ENCODE results near the gene EPB41L2. TPM values are rescaled to one million over a fixed set of nuclear protein-coding genes. Genes with fewer than 3 reads are reported as not detected.

EPB41L2 gene
- total RNA-seq, 1 experiment from 2014 or later = 17.5 TPM

DNA sequence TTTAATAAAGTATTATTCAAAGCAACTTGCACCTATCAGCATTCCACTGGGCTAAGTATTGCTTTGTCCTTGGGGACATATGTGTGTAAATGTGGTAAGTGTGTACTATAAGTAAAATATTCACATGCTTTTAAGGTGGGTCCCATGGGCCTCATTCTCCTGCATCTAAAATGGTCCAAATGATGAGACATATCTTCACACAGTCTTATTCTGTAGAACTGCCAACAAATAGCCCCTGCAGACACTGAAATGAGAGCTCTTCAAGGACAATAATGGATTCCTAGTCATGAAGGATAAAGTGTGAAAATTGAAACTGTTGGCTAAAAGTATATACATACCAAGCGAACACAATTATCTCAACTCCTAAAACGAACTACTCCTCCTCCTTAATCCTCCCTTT lies 154.1 kb downstream of the EPB41L2 start:
- no peak for DNase-seq (ENCODE audit: low spot score)

DNA sequence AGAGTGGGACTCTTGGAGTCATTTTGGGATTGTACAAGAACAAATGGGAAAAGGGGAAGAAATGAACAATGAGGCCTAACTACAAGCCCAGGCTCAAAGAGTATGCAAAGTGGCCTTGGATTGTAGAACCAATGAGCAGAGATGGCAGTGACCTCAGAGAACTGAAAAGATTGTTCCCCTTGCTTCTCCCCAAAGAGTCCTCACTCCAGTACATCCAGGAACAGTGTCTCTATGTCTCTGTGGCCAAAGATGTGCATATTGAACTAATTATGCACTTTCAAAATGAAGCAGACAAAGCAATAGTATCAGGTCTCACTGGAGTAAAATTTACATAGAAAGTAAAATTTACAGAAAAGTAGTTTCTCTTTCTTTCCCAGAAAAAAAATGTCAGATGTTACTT lies 154.9 kb downstream of the EPB41L2 start:
- DNase-seq (ENCODE audit: low spot score) = no peak

DNA sequence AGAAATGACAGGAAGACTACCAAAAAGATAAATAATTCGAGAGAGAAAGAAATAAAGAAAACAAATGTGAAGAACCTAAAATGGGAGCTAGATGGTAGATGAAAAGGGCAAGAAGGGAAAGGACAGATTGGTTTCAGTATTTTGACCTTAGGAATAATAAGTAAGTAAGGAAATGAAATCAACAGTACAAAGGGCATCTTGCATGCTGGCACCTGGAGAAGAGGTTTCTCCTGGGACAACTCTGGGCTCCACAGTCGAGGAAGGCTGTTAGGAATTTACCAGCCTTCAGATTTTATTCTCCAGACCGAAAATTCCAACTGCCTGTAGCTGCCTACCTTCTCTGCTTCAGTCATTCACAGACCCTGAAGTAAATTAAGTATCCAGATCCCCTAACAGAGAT lies 155.4 kb downstream of the EPB41L2 start:
- no peak for DNase-seq (ENCODE audit: low spot score)

DNA sequence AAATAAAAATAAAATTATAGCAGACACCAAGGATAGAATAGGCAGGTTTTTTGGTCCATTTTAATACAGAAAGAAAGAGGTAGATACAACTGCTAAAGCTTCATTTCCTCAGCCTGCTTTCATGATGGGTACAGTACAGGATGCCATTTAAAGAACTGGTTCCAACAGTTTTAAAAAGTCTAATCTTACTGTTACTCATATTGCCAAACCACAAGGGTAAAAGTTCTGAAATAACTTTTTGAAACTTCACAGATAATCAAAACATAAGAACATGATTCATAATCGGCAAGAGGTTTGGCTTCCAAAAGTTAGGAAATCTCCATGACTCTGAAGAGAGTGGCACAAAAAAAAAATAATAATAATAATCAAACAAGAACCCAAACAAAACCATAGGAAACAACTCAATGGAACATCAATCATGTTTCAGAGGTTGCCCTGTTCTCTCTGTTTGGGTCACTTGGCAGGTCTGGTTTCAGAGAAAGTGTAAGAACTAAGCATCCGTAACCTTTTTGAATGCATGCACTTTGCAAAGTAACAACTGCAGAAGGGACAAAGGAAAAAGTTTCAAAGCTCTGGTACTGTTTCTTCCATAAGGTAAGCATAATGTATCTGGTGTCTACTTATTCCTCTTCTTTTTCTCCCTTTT lies 156.2 kb downstream of the EPB41L2 start:
- DNase-seq (ENCODE audit: low spot score) = no peak

DNA sequence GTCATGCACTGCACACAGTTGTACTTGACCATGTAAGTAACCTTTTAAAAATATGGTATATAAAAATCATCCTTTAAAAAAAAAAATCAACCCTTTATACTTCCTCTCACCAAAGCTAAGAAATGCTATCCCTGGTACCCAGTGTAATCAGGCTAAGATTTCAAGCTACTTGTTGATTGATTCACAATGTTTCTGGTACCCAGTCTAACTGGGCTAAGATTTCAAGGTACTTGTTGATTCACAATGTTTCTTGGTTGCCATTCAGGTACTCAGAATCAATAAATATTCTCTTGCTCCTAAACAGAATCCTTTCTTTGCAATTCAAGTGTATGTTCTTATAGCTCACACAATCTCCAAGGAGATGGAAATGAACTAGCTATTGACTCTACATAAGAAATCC lies 159.4 kb downstream of the EPB41L2 start:
- DNase-seq (ENCODE audit: low spot score) = no peak

DNA sequence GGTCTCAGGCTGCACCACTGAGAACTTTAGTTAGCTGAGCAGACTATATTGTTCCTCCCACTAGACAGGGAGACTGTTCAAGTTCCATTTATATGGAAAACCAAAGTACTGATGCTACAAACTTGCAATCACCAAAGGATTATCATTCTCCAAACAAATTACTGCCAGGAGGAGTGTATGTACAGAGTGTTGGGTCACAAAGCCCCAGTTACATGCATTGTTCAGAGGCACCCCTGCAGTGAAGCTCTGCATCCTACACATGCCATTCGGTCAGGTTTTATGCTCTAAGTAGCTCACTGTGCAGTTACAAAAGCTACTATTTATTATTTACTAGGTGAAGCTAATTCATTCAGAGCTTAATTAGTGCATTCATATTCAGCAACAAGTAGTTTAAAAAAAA lies 160.0 kb downstream of the EPB41L2 start:
- no peak for DNase-seq (ENCODE audit: low spot score)

DNA sequence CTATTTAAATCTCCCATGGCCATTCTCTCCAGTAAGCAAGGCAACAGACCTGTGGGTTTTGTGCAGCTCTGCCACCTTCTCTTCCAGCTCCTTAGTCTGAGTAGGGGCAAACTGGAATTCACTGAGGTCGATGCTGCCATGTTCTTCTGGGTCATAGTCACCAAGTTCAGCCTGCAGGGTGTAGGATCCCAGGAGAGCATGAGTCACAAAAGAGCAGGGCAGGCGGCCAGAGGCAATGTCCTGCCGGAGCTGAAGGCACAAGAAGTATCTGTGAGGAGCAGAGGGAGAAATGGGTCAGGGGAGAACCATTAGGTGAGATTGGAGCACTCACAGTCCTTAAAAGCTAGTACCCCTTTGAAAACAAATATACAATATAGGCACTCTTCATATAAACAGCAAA lies 162.1 kb downstream of the EPB41L2 start:
- DNase-seq (ENCODE audit: low spot score) = peak; percentile 62

DNA sequence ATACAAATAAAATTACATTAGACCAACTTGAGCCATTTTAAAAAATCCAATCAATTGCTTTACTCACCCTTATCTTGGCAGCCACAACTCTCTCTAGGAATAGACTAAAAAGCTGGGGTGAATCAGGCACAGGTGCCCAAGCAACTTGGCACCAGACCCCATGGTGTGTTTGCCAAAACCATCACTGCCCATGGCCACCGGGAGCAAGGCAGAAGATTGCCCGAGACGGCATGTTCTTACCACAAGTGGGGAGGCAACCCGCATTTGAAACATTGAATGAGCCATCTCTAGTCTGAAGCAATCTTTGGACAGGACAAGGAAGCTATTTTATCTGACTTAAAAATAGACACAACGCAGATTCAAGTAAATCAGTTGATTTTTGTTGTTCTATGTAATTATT lies 166.8 kb downstream of the EPB41L2 start:
- no peak for DNase-seq (ENCODE audit: low spot score)

DNA sequence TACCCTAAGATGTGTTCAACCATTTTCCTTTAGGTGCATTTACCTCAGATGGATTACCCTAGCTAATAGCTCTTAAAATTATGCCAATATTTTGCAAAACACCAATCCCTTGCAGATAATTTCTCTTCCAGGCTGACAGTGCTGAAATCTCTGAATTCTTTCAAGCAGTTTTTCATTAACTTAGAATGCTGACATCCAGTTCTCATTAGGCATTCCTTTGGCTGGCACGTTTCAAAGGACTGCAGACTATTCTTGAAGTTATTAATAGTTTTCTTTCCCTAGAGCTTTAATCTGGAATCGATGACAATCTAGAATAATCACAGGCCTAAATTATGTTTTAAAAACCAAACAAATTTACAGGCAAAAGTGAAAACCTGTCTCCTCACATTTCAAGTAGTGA lies 167.5 kb downstream of the EPB41L2 start:
- no peak for DNase-seq (ENCODE audit: low spot score)

DNA sequence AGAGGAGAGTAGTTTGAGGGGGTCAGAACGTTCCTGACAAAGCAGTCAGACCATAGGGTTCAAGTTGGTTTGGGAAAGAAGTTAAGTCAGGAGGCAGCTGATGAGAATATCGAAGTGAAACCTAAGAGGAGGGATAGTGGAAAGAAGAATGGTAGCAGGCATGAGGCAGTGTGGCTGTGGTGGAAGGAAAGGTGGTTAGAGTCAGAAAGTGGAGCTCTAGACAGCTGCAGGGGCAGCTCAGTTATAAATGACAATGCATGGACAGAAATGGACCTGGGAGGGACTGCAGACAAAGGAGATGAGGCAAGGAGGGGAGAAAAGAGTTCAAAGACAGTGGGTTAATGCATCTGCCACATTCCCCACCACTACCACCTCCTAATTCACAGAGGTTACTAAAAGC lies 169.3 kb downstream of the EPB41L2 start:
- no peak for DNase-seq (ENCODE audit: low spot score)

DNA sequence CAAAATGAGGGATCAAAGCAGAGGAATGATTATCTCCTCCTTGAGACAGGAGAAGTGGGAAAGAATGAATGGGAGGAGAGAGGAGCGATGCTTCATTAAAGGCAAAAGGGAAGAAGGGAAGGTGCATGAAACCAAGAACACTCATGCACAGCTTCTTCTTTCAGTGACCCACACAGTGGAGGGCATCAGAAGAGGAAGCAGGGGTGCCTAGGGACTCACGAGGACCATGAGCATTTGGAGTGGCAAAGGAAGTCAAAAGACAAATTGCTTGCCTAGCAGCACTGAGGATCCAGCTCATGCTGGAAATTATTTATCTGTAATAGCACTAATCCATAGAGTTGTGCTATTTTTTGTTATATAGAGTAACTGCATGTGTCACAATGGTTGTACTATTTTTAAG lies 169.8 kb downstream of the EPB41L2 start:
- no peak for DNase-seq (ENCODE audit: low spot score)

DNA sequence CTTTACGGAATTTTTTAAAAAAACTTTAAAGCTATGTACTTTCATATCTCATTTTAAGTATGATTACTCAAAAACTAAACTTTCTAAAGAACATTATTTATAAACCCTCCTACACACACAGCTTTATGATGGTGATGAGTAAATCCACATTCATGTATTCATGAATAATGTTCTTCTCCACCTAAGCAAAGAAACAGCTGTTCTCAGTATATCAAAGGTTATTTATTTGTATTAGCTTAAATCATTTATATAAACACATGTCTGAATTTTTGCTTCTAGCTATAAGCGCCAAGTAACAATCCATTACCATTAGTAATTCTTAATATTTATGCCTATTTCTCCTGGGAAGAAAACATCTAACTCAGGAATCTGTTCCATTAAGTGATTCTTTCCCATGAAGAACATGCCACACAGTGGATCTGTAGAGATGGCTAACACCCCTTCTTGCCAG lies 172.5 kb downstream of the EPB41L2 start:
- no peak for DNase-seq (ENCODE audit: low spot score)

DNA sequence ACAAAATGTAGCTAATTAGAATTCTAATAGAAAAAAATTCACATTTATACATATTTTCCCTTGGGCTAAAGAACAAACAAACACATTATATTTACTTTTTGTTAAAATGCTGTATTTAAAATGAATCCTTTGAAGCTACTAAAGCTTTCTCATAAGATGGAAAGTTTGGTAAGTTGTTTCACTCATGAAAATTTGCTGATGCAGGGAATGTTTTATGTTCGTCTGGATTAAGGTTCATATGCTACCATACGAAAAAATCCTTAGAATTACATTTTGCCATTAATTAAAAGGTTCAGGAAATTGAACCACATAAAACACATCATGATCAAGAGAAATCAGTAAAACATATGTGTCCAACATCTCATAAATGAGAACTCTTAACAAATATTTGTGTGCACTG lies 173.6 kb downstream of the EPB41L2 start:
- no peak for DNase-seq (ENCODE audit: low spot score)

DNA sequence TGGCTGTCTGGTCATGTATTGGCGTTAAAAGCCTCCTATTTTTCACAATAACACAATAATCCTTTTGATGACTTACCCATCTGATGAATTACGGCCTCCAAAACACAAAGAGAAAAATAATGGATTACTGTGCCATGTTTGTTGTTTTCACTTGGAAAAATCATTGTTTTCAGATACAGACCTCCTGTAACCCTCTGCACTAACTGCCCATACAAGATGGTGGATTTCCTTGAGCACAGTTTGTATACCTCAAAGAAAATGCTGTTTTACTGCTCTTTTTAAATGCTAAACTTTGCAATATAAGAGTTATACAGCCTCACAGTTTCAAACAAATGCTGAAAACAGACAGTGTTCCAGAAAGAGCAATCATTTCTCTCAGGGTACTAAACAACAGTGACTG lies 174.8 kb downstream of the EPB41L2 start:
- DNase-seq (ENCODE audit: low spot score) = no peak

DNA sequence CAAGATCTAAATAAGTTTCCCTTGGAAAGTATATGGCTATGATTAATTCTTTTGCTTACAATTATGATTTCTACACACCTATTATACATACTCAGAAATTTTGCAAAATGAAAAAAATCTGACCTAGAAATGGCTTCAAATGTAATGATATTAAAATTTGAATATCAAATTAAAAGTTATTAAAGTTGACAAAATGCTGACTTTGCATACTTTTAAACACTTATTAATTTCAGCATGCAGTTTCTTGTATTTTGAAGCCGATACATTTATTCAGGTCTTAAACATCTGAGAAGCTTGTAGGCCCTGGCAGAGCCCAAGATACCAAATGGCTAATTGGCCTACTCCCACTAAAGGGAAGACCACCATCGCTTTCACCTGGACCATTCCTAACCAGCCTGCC lies 176.1 kb downstream of the EPB41L2 start:
- no peak for DNase-seq (ENCODE audit: low spot score)

DNA sequence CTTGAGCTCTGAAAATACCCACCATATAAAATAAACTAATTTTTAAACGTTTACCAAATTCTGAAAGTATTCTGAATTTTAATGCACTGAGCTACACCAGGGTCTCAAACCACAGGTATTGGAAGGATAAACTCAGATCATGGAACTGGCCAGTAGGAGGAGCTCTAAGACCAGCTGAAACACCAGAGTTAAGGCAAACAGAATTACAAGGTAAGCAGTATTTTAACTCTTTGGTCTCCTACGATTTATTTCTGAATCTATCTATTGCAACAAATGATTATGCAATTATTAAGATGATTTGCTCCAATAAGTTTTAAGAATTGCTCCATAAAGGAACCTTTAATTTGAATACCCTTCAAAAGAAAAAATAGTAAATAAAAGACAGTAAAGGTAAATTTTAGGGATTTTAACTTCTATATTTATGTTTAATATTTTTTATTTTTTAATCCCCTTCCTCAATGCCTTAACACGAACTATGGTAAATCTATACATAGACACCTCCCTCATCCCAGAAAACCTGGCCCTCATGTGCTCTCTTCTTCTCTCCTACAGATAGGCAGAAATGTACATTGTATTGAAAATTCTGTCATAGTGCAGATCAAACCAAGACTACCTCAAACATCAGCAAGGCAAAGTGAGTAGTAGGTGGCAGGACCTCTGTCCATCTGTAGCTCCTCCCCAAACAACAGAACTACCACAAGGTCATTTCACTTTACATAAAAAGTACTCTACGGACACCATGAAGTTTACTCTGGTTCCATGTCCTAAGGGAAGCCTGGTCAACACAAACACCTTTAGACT lies 177.5 kb downstream of the EPB41L2 start:
- DNase-seq (ENCODE audit: low spot score) = peak; percentile 68

DNA sequence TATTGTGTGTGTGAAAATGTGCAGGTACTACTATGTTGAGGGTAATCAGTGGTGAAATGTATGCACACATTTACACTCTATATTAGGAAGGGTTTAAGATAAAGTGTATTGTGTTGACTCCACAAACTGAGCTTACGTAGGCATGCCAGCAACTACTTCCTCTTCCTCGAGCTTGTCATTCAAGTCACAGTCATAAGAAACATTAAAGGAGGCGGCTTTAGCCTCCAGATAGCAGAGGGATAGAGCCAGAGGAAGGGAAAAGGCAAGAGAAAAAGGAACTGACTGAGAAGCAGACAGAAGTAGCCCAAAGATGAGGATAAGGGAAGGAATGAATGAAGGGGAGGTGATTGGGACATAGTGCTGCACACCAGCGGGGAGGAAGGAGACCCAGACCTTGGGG lies 180.7 kb downstream of the EPB41L2 start:
- no peak for DNase-seq (ENCODE audit: low spot score)

DNA sequence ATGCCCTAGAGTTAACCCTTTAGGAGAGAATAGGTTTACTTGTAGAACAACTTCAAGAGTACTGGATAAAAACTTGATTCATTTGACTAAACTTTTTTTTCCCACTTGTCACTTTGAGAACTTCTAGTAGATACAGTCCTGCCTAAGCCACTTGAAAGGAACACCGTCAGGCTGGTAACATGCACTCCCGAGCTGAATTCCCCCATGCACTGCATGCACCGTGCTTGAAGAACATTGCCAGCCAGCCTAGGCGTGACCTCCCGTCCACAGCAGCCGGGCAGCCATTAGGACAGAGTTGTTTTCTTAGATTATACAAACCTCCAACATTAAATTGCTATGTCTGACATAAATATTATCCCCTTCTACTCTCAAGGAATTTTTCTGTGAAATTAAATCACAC lies 183.2 kb downstream of the EPB41L2 start:
- no peak for DNase-seq (ENCODE audit: low spot score)

DNA sequence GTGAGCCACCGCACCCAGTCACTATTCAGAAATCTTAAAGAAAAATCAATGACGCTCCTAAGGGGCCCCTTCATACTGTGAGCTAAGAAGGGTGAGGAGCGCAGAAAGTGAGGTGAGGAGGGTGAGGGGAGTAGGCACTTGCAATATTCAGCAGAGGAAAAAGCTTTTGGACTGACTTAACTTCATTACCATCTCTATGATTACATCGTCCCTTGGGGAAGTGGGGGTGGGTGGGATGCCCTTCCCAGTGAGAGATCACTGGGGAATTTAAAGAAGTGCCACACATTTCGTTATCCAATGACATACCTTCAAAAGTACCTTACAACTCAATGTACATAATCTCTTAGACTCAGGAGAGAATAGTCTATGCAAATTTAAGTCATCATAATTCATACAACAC lies 189.3 kb downstream of the EPB41L2 start:
- DNase-seq (ENCODE audit: low spot score) = no peak

DNA sequence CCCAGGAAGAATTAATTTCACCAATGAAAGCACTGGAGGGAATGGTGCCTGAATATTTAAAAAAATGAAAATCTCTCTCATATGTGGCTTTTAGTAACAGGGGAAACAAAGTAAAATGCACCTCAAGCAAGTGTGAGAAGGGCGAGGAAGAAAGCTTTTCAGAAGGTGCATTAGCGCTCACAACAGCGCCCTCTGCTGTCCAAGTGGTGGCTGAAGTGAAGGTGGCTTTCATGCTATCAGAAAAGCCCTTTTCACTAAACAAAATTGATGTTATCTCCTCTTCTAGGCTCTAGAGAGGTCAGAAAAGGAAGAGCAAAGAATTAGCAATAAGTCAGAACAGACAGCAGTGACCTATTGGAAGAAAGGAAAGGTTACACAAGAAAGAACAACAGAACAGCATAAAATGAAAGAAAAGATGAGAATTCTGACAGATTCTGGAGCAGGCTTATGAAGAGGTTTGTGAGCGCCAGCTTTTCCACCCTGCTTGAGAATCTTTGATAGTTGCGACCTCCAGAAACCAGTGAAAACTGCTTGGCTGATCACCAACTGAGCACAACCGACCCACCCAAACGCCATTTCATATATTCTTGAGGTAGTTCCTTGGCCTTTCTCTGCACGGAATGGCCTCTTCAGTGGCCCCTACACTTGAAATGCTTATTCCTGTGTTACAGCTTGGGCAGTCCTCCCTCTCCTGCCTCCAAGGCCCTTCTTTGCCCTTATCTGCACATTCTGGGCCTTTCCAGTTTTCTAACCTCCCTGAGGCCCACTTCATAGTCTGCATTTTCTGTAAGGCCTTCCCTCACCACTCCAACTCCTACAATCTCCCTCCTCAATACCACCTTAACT lies 190.6 kb downstream of the EPB41L2 start:
- DNase-seq (ENCODE audit: low spot score) = peak; percentile 55

DNA sequence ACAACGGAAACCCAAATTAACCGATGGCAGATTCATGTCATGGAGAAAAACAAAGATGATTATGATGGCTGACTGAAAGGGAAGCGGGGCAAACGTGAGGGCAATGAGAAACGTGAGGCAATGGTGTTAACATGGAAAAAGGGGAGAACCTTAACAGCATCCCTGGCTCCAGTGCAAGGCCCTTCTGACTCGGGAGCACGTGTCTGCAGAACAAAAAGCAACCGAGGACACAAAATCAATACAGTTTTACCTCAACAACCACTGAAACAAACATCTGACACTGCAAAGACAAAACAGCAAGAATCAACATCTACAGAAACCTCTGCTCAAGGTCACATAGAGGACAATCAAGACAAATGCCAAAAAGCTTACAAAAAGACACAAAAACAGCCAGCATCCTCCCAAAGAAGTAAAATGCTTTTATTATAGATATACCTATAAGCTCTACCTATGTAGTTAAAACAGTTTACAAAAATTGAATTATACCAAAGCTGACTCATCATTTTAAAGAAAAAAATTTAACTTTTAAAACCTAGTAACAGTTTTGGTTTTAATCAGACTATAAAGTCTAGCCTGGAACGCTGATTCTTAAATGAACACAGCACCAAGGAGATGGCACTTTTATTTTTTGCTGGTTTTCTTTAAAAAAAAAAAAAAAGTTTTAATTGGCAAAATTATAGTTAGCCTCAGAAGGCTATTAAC lies 192.7 kb downstream of the EPB41L2 start:
- DNase-seq (ENCODE audit: low spot score) = no peak

DNA sequence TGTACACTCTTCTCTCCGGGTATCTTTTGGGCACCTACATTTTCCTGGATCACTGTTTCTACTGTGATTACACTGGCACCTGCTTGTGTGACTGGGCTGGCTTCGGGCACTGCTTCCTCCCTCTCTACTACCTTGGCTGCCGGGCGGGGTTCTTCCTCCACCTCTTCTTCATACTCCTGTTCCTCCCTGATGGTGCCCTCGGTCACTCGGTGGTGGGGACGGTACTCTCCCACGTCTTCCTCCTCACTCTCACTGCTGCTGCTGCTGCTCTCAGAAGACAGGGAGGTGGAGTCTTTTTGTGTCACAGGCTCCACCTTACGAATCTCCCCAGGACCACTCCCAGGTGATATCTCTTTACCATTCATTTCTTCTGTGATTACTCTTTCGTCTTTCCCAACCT lies 193.4 kb downstream of the EPB41L2 start:
- DNase-seq (ENCODE audit: low spot score) = no peak
